Erythroblast (primary cell): Measurements from ENCODE around the gene SMARCD3.

Experiments used
- GATA1 ChIP-seq: IDR thresholded peaks from 2 replicates; pipeline ENCODE4 v1.6.1; 2011; ENCODE audit warnings: low read depth, mild to moderate bottlenecking, control low read depth, low read length, moderate library complexity
- POLR2A ChIP-seq: IDR thresholded peaks from 2 replicates; pipeline ENCODE4 v1.6.1; 2011; ENCODE audit warnings: mild to moderate bottlenecking, low read length

DNA sequence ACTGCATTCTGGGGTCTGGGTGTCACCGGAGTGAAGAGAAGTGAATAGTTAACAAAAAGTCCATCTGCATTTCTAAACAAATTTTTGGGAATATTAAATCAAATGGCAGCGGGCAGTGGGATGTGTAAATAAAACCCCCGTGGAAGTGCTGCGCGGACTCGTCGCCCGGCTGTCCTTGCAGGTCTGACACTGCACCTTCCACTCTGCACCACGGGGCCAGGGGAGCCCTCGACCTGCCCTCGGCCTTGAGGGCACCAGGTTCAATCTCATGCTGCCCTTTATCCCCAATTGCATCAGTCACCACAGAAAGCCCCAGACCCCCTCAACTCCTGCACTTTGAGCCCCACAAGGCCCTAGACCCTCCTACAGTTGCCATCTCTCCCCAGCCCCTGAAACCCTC is 6.4 kb upstream of the SMARCD3 start:
- TF ChIP-seq POLR2A (no peak), GATA1 (no peak)
